Measurements from ENCODE around the gene SDR42E2. TPM values are rescaled to one million over a fixed set of nuclear protein-coding genes. Genes with fewer than 3 reads are reported as not detected.

Gene SDR42E2
- total and polyA plus RNA-seq, 2 donors (not counting 3 experiments of a cell fraction or from before 2014, with no cell fraction given): 0.03 to 0.13 TPM

- BruUV-seq (replicated peaks): no TSS peak
- TF ChIP-seq, protein P1, sequence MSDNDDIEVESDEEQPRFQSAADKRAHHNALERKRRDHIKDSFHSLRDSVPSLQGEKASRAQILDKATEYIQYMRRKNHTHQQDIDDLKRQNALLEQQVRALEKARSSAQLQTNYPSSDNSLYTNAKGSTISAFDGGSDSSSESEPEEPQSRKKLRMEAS (IDR thresholded peaks at IDR 0.05; ENCODE audit: insufficient read depth, insufficient read length): peak; percentile 76
- TF ChIP-seq MYC (IDR thresholded peaks at IDR 0.05; ENCODE audit: low read depth, low read length) (peak; percentile 11), POLR2A (IDR thresholded peaks at IDR 0.05; ENCODE audit: low read depth, low read length) (peak; percentile 68), JUN (IDR thresholded peaks at IDR 0.05; ENCODE audit: borderline replicate concordance, insufficient read depth, insufficient read length, low read depth) (no peak), GATA2 (IDR thresholded peaks at IDR 0.05; ENCODE audit: insufficient read depth, insufficient read length, low read depth, low read length) (no peak), POLR2AphosphoS5 (IDR thresholded peaks at IDR 0.05; ENCODE audit: insufficient read depth, low read depth, low read length) (peak; percentile 98)
- TF ChIP-seq, protein P2, sequence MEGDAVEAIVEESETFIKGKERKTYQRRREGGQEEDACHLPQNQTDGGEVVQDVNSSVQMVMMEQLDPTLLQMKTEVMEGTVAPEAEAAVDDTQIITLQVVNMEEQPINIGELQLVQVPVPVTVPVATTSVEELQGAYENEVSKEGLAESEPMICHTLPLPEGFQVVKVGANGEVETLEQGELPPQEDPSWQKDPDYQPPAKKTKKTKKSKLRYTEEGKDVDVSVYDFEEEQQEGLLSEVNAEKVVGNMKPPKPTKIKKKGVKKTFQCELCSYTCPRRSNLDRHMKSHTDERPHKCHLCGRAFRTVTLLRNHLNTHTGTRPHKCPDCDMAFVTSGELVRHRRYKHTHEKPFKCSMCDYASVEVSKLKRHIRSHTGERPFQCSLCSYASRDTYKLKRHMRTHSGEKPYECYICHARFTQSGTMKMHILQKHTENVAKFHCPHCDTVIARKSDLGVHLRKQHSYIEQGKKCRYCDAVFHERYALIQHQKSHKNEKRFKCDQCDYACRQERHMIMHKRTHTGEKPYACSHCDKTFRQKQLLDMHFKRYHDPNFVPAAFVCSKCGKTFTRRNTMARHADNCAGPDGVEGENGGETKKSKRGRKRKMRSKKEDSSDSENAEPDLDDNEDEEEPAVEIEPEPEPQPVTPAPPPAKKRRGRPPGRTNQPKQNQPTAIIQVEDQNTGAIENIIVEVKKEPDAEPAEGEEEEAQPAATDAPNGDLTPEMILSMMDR (IDR thresholded peaks at IDR 0.05; ENCODE audit: extremely low read depth in 1 of 2, insufficient read depth in 1 of 2, low read depth in 1 of 2, low read length in 2 of 2): peak; percentile 66 to 81
- H4K20me1 ChIP-seq (replicated peaks; ENCODE audit: control insufficient read depth, extremely low read depth, insufficient read depth, low read length): no peaks in the 10 kb centered on the region
- H3K27ac ChIP-seq (ENCODE audit: insufficient read depth, low read depth, low read length): peak within 1 kb of the TSS; percentile 85
- H3K9ac ChIP-seq (replicated peaks; ENCODE audit: extremely low read depth, insufficient read depth, low read length): peak within 1 kb of the TSS; percentile 81
- peaks cover 44% of the 10 kb centered on the region for H3K79me2 ChIP-seq (ENCODE audit: control insufficient read depth, insufficient read depth, low read length)
- H3K4me2 ChIP-seq (ENCODE audit: insufficient read depth, low read length): peak within 1 kb of the TSS; percentile 72
- peak within 1 kb of the TSS; percentile 79 for H2AFZ ChIP-seq (ENCODE audit: low read depth, low read length)
- H3K36me3 ChIP-seq (ENCODE audit: control insufficient read depth in 2 of 2, extremely low read depth in 1 of 2, insufficient read depth in 2 of 2, low read length in 2 of 2): no peaks in the 10 kb centered on the region
- dilution Hi-C loops (cut with MboI; ENCODE audit: extremely low pct_ligation_motif_present, low sequenced_read_pairs) (no loop called here), intact Hi-C loops (cut with micrococcal nuclease) (loop anchor here (1.0 kb wide), 3 partner anchors 11 to 91 kb away; partner anchors contain the start of gene POLR3E)
- POLR2A ChIA-PET: interaction anchor here (0.5 to 1.0 kb wide), 3 partner anchors 14 to 414 kb away, joined by 3 to 8 read pairs (median 3); no protein-coding TSS in a partner anchor
- no peaks in the 10 kb centered on the region for H3K9me1 ChIP-seq (replicated peaks; ENCODE audit: control insufficient read depth, extremely low read depth, insufficient read depth, low read length)
- DNase-seq (ENCODE audit: low read depth, low spot score): peak; percentile 95
- H3K27me3 ChIP-seq (ENCODE audit: control insufficient read depth in 2 of 2, insufficient read depth in 2 of 2, low read length in 2 of 2): no peaks in the 10 kb centered on the region
- peaks cover 16% of the 10 kb centered on the region for H3K4me1 ChIP-seq (ENCODE audit: control insufficient read depth, extremely low read depth, insufficient read depth, low read length)
- H3K9me3 ChIP-seq (replicated peaks; ENCODE audit: control insufficient read depth, insufficient read depth, low read length): no peaks in the 10 kb centered on the region
- FAIRE-seq: peak; percentile 99
- peak within 1 kb of the TSS; percentile 70 to 88 (median 79) for H3K4me3 ChIP-seq (replicated peaks in 1 of 3; ENCODE audit: insufficient read depth in 1 of 3, low read depth in 1 of 3, low read length in 3 of 3)
- CTCF ChIA-PET: interaction anchor here (0.6 to 2.3 kb wide), 12 partner anchors 9 to 91 kb away, joined by 3 to 16 read pairs (median 4); partner anchors contain the start of gene POLR3E
Observed at GRCh38 chr16:22206013-22206841, 43.9 kb downstream of the SDR42E2 start, which contains the start of gene EEF2K. EEF2K (plus strand) TSS chr16:22206278; CDS start chr16:22225730, 19,452 bp downstream.
